Stimulated activated CD4-positive, alpha-beta T cell treated with anti-CD3 and anti-CD28 coated beads, Interleukin-12 subunit alpha, Interleukin-12 subunit beta, amount 100 ng/mL, for 24 hours (primary cell): ENCODE results near the gene TDRD9.

ENCODE experiments used
- DNase-seq, 2 experiments: peaks; one replicate each; pipeline ENCODE4 v3.0.0-alpha.2; 2020; ENCODE audit warnings: low read depth in 2 of 2

TDRD9 gene

DNA sequence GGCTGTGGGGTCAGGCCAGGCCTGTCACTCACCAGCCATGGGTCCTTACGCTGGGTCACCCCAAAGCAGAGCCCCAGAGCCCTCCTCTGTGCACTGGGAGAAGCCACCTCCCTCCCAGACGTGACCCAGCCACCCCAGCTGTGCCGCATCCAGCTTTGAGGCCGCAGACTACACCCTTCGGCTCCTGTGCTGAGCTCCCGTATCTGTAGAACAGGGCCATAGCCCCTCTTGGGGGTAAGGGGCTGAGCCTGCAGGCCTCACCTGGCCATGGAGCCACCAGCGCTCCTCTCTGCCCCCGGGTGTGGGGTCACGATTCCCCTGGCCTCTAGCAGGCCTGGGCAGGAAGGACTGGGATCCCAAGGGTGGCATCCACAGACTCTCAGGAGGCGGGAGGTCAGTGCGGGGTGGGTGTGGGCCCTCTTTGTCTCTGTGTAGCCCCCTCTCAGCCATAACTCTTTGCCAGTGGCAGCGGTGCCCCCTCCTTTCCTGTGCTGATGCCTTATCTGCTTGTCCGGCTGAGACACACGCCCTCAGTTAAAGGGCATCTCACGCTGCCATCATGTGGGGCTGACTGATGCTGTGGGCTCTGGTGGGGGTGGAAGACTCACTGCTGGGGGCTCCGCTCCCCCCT lies 173.5 kb downstream of the TDRD9 start:
- DNase-seq: no peak
